ENCODE results near the gene OR1J4. TPM values are rescaled to one million over a fixed set of nuclear protein-coding genes. Genes with fewer than 3 reads are reported as not detected.
"Not testable (repeated sequence)": the region's sequence is repeated elsewhere in the genome, so short reads cannot be mapped to it uniquely, and the experiment has no call there.

The OR1J4 gene
- total and polyA plus RNA-seq, 9 donors, result not detected

DNA sequence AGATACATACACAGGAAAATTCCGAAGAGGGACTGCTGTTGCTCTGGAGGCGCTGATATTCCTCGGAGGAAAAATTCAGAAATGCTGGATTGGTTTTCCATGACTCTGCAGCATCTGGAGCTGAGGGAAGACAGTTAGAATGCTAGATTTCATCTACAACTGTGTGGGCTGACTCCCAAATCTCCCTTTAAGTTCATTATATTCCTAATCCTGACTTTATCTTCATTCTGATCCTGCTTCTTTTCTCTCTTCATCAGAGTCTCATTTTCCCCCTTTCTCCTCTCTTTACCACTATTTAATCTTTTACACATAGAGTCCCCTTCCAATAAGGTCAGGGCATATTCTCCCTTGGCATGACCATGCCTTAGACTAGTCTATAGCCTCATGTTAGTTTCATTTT, 8.3 kb downstream of the OR1J4 start, which contains the start of gene OR1N1:
OR1N1 (minus strand) TSS at position 101 of the 400 bp plus-strand sequence; CDS start at position 101, 0 bp downstream.
- Histone ChIP-seq H3K36me3 (no peaks in the 10 kb centered on the region), H3K27me3 (no peaks in the 10 kb centered on the region), H3K27ac (no peak within 1 kb of the TSS), H3K4me3 (no peak within 1 kb of the TSS), H3K9me3 (no peaks in the 10 kb centered on the region), H3K4me1 (ENCODE audit: insufficient read depth) (no peaks in the 10 kb centered on the region)
- intact Hi-C loops (cut with DNase I), result no loop called here
- no peak for DNase-seq
- WGBS, 3 donors, result 88% methylated on average over 3 of the region's 3 CpGs
- TF ChIP-seq, protein P1, sequence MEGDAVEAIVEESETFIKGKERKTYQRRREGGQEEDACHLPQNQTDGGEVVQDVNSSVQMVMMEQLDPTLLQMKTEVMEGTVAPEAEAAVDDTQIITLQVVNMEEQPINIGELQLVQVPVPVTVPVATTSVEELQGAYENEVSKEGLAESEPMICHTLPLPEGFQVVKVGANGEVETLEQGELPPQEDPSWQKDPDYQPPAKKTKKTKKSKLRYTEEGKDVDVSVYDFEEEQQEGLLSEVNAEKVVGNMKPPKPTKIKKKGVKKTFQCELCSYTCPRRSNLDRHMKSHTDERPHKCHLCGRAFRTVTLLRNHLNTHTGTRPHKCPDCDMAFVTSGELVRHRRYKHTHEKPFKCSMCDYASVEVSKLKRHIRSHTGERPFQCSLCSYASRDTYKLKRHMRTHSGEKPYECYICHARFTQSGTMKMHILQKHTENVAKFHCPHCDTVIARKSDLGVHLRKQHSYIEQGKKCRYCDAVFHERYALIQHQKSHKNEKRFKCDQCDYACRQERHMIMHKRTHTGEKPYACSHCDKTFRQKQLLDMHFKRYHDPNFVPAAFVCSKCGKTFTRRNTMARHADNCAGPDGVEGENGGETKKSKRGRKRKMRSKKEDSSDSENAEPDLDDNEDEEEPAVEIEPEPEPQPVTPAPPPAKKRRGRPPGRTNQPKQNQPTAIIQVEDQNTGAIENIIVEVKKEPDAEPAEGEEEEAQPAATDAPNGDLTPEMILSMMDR (IDR thresholded peaks at IDR 0.05), result no peak
- no peak for TF ChIP-seq POLR2A (IDR thresholded peaks at IDR 0.05)

DNA sequence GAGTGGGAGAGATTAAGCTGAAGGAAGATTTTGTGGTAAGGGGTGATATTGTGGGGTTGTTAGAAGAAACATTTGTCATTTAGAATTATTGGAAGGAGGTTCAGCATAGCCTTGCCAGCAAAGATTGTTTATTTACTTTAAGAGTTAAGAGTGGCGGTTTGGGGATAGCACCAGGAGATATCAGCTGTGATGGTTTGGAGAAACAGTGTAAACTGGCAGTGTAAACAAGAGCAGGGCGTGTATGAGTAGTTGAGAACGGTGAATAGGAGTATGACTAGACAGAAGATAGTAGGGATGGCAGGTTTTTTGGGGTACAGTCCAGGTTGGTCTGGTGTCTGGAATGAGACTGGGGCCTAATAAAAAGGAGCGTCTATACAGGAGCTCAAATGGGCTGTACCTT, 12.2 kb downstream of the OR1J4 start:
- H3K36me3 ChIP-seq; H3K27ac ChIP-seq; H3K4me3 ChIP-seq; intact Hi-C loops (cut with DNase I); H3K9me3 ChIP-seq; H3K4me1 ChIP-seq (ENCODE audit: insufficient read depth); H3K27me3 ChIP-seq; DNase-seq: not testable (repeated sequence)
- WGBS, 3 donors, result 49 to 58% (median 58%) methylated on average over 4 of the region's 4 CpGs

DNA sequence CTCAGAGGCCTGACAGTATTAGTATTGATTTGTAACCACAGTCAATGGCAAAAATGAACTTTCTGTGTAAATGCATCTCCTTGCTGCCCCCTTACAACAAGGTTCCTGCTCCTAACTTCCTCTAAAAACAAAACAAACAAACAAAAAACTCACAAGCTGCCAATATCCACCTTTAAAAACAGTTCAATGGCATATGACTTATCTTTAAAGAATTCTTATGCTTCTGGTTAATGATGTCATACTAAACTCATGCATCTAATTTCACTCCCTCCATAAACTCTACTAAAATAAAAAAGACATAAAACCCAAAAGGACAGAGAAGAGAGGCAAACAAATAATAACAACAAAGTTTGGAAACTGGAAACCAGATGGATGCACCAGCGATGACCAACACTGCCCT, 17.2 kb downstream of the OR1J4 start:
- intact Hi-C loops (cut with DNase I), result no loop called here
- no peaks in the 10 kb centered on the region for H3K4me1 ChIP-seq (ENCODE audit: insufficient read depth)
- no peaks in the 10 kb centered on the region for H3K9me3 ChIP-seq
- no peak for DNase-seq
- no peaks in the 10 kb centered on the region for H3K27me3 ChIP-seq
- no peak overlapping the region for H3K27ac ChIP-seq
- WGBS, 3 donors, result 87 to 92% (median 88%) methylated on average over 1 of the region's 1 CpG
- H3K36me3 ChIP-seq, result no peaks in the 10 kb centered on the region
- TF ChIP-seq POLR2A (IDR thresholded peaks at IDR 0.05), result no peak
- no peak for TF ChIP-seq EP300 (IDR thresholded peaks at IDR 0.05)
- TF ChIP-seq, protein P1 (IDR thresholded peaks at IDR 0.05), result no peak
- no peak overlapping the region for H3K4me3 ChIP-seq

DNA sequence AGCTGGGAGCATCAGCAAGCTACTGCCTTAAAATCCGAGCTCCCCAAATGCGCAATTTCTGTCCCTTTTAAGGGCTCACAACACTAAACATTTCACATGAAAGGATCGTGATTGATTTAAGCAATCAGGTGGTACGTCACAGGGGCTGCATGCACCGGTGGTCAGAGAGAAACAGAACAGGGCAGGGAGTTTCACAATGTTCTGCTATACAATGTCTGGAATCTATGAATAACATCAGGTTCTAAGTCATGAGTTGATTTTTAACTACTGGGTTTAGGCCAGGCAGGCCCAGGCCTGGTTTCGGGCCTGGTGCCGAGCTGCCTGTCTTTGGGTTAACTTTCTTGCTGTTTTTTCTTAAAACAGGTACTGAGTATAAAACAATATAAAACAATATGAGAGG, 18.1 kb downstream of the OR1J4 start:
- H3K4me1 ChIP-seq (ENCODE audit: insufficient read depth); H3K27ac ChIP-seq; H3K36me3 ChIP-seq; DNase-seq; H3K27me3 ChIP-seq; H3K9me3 ChIP-seq; H3K4me3 ChIP-seq; intact Hi-C loops (cut with DNase I): not testable (repeated sequence)
- WGBS, 3 donors, result 47 to 54% (median 51%) methylated on average over 7 of the region's 7 CpGs

DNA sequence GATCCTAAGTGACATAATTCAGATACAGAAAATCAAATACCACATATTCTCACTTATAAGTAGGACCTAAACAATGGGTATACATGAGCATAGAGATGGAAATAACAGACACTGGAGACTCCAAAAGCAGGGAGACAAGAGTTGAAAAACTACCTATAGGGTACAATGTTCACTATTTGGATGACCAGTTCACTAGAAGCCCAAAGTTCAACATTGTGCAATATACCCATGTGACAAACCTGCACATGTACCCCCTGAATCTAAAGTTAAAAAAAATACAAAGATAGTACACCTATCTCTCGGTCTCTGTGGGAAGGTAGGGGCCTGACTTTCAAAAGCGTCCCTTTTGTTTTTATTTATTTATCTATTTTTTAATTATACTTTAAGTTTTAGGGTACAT, 19.8 kb downstream of the OR1J4 start:
- Histone ChIP-seq H3K9me3 (no peaks in the 10 kb centered on the region), H3K27ac (no peak overlapping the region), H3K27me3 (no peaks in the 10 kb centered on the region), H3K4me1 (ENCODE audit: insufficient read depth) (no peaks in the 10 kb centered on the region), H3K4me3 (no peak overlapping the region), H3K36me3 (no peaks in the 10 kb centered on the region)
- DNase-seq, result no peak
- intact Hi-C loops (cut with DNase I), result no loop called here
- no peak for TF ChIP-seq POLR2A (IDR thresholded peaks at IDR 0.05)
- no peak for TF ChIP-seq EP300 (IDR thresholded peaks at IDR 0.05)
- 61 to 69% (median 61%) methylated on average over 2 of the region's 2 CpGs for WGBS, 3 donors

DNA sequence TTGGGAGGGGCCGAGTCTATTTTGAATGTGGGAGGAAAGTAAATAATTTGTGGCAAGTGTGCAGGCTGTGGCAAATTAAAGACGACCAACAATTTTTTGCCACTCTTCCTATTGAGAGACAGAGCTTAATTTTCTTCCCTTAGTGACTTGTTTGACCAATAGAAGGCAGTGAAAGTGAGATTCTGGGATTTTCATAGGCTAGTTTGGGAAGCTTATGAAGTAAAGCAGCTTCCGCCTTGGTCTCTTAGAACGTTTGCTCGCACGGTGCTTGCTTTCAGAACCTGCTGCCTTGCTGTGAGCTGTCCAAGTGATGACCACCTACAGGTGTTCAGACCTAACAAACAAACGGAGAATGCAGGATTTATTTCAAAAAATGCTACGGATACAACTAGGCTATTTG, 27.3 kb downstream of the OR1J4 start:
- Histone ChIP-seq H3K36me3 (no peaks in the 10 kb centered on the region), H3K4me3 (no peak overlapping the region), H3K9me3 (no peaks in the 10 kb centered on the region), H3K27me3 (no peaks in the 10 kb centered on the region), H3K4me1 (ENCODE audit: insufficient read depth) (no peaks in the 10 kb centered on the region), H3K27ac (no peak overlapping the region)
- no peak for DNase-seq
- TF ChIP-seq POLR2A (IDR thresholded peaks at IDR 0.05) (no peak), EP300 (IDR thresholded peaks at IDR 0.05) (no peak)
- TF ChIP-seq, protein P1 (IDR thresholded peaks at IDR 0.05), result no peak
- intact Hi-C loops (cut with DNase I), result no loop called here
- WGBS, 3 donors, result 44 to 58% (median 53%) methylated on average over 8 of the region's 8 CpGs
